PC-3 (cell line): ENCODE measurements around the gene CLEC17A. TPM values are rescaled to one million over a fixed set of nuclear protein-coding genes. Genes with fewer than 3 reads are reported as not detected.
"Not testable (repeated sequence)": the region's sequence is repeated elsewhere in the genome, so short reads cannot be mapped to it uniquely, and the experiment has no call there.

Experiments used
- ATAC-seq: fragments of 200-7000 bp; cut with Tn5 transposase; 2 replicates; pipeline ENCODE4 v1.9.1; 2020; ENCODE audit warnings: mild to moderate bottlenecking, moderate library complexity
- BruUV-seq: library from RNA; stranded (reverse); fragments of 400-500 nt; replicated peaks from 2 replicates; lab custom pipeline; 2021; lab: Mats Ljungman, UMichigan
- CTCF ChIA-PET: fragments of 300-600 bp; sonication (Branson Sonifier 250); formaldehyde crosslinking; loops from one replicate; lab custom pipeline; 2022; ENCODE audit warnings: antibody characterized with exemption; lab: Charles Lee
- POLR2A ChIA-PET: fragments of 300-600 bp; sonication (Branson Sonifier 250); formaldehyde crosslinking; loops from one replicate; lab custom pipeline; 2022; ENCODE audit warnings: antibody characterized with exemption; ENCODE audit not compliant: unreplicated experiment; lab: Charles Lee
- DNase-seq: peaks from one replicate; pipeline ENCODE4 v3.0.0-alpha.2; 2015
- H2AFZ ChIP-seq: fragments of 300-600 bp; sonication (generic); 2 replicates; pipeline ENCODE4 v1.6.0; 2016; ENCODE audit warnings: antibody characterized with exemption, low read length
- H3F3A ChIP-seq: fragments of 300-600 bp; sonication (generic); one replicate; pipeline ENCODE4 v1.6.0; 2017; ENCODE audit warnings: antibody characterized with exemption, low read length, control low read depth, mild to moderate bottlenecking; ENCODE audit not compliant: unreplicated experiment
- H3K27ac ChIP-seq: fragments of 300-600 bp; sonication (generic); 2 replicates; pipeline ENCODE4 v1.5.1; 2016; ENCODE audit warnings: mild to moderate bottlenecking, low read length
- H3K27me3 ChIP-seq: fragments of 300-600 bp; sonication (generic); 2 replicates; pipeline ENCODE4 v1.6.1; 2016; ENCODE audit warnings: low read length, mixed read lengths
- H3K36me3 ChIP-seq: fragments of 300-600 bp; sonication (generic); 2 replicates; pipeline ENCODE4 v1.6.1; 2016; ENCODE audit warnings: low read depth, mixed run types, low read length, mixed read lengths
- H3K4me1 ChIP-seq: fragments of 300-600 bp; sonication (generic); 2 replicates; pipeline ENCODE4 v1.5.1; 2016; ENCODE audit warnings: low read length; ENCODE audit not compliant: insufficient read depth
- H3K4me2 ChIP-seq: fragments of 300-600 bp; sonication (generic); 2 replicates; pipeline ENCODE4 v1.6.0; 2016; ENCODE audit warnings: low read length
- H3K4me3 ChIP-seq: fragments of 300-600 bp; sonication (generic); 2 replicates; pipeline ENCODE4 v1.5.1; 2016; ENCODE audit warnings: mild to moderate bottlenecking, low read length, mixed read lengths
- H3K79me2 ChIP-seq: fragments of 300-600 bp; sonication (generic); 2 replicates; pipeline ENCODE4 v1.6.1; 2017; ENCODE audit warnings: low read length, mixed read lengths
- H3K9ac ChIP-seq: fragments of 300-600 bp; sonication (generic); 2 replicates; pipeline ENCODE4 v1.6.0; 2016; ENCODE audit warnings: mild to moderate bottlenecking, low read length
- H3K9me2 ChIP-seq: fragments of 300-600 bp; sonication (generic); replicated peaks from 2 replicates; pipeline ENCODE4 v1.6.1; 2016; ENCODE audit warnings: mixed run types, low read length, mixed read lengths
- H3K9me3 ChIP-seq: fragments of 300-600 bp; sonication (generic); 2 replicates; pipeline ENCODE4 v1.6.1; 2016; ENCODE audit warnings: low read length, mixed read lengths
- H4K20me1 ChIP-seq: fragments of 300-600 bp; sonication (generic); 2 replicates; pipeline ENCODE4 v1.6.1; 2016; ENCODE audit warnings: low read length, mixed read lengths
- EZH2 ChIP-seq: fragments of 300-600 bp; sonication (generic); IDR thresholded peaks from one replicate; pipeline ENCODE4 v1.6.1; 2017; ENCODE audit warnings: antibody characterized with exemption, mild to moderate bottlenecking, low read length; ENCODE audit not compliant: unreplicated experiment
- EZH2phosphoT487 ChIP-seq: fragments of 300-600 bp; sonication (generic); IDR thresholded peaks from 2 replicates; pipeline ENCODE4 v1.6.1; 2018; ENCODE audit warnings: mild to moderate bottlenecking, antibody characterized with exemption, low read length, borderline replicate concordance
- intact Hi-C: fragments of 100-400 bp; cut with micrococcal nuclease; formaldehyde crosslinking; loops from 2 replicates; pipeline ENCODE4 v1.9.0; 2023
- total RNA-seq: library from RNA; depleted of rRNA; stranded (reverse); fragments of >200 nt; gene quantifications from 2 replicates; pipeline ENCODE4 v1.2.3, GENCODE V29; 2014
- TF ChIP-seq, protein P1 (sequence below): fragments of 300-600 bp; sonication (generic); conservative IDR thresholded peaks from 2 replicates; pipeline ENCODE4 v1.5.1; 2017; ENCODE audit warnings: antibody characterized with exemption, low read depth, mild to moderate bottlenecking, low read length

CLEC17A gene
- total RNA-seq, 1 experiment from 2014 or later = not detected

DNA sequence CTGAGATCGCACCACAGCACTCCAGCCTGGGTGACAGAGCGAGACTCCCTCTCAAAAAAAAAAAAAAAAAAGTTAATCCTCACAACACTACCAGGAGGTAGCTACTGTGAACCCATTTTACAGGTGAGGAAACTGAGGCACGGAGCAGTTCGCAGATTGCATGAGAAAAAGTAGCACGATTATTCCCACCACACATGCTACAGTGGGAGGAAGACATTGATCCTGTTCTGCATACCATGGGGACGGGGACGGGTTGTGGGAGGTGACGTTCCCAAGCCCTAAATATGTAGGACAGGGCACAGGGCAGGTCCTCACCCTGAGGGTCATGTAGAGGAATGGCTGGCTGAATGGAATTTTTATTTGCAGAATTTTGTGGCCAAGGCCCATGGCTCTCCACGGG lies 23.7 kb downstream of the CLEC17A start:
- no peaks in the 10 kb centered on the region for H3K9me3 ChIP-seq
- H3K9me2 ChIP-seq = no peaks in the 10 kb centered on the region
- no peaks in the 10 kb centered on the region for H3K79me2 ChIP-seq
- DNase-seq (no peak), ATAC-seq (no peak)
- POLR2A ChIA-PET = no interaction called here
- TF ChIP-seq EZH2phosphoT487 = no peak
- TF ChIP-seq, protein P1, sequence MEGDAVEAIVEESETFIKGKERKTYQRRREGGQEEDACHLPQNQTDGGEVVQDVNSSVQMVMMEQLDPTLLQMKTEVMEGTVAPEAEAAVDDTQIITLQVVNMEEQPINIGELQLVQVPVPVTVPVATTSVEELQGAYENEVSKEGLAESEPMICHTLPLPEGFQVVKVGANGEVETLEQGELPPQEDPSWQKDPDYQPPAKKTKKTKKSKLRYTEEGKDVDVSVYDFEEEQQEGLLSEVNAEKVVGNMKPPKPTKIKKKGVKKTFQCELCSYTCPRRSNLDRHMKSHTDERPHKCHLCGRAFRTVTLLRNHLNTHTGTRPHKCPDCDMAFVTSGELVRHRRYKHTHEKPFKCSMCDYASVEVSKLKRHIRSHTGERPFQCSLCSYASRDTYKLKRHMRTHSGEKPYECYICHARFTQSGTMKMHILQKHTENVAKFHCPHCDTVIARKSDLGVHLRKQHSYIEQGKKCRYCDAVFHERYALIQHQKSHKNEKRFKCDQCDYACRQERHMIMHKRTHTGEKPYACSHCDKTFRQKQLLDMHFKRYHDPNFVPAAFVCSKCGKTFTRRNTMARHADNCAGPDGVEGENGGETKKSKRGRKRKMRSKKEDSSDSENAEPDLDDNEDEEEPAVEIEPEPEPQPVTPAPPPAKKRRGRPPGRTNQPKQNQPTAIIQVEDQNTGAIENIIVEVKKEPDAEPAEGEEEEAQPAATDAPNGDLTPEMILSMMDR = no peak
- no peak for TF ChIP-seq EZH2
- no peak overlapping the region for H2AFZ ChIP-seq
- CTCF ChIA-PET = no interaction called here
- no peak overlapping the region for H3K27ac ChIP-seq
- no peaks in the 10 kb centered on the region for H3F3A ChIP-seq
- intact Hi-C loops = no loop called here
- H3K4me2 ChIP-seq = no peak overlapping the region
- H4K20me1 ChIP-seq = no peaks in the 10 kb centered on the region
- no peak overlapping the region for H3K4me3 ChIP-seq
- BruUV-seq = no TSS peak
- no peak overlapping the region for H3K9ac ChIP-seq
- H3K36me3 ChIP-seq = no peaks in the 10 kb centered on the region
- H3K4me1 ChIP-seq = no peaks in the 10 kb centered on the region
- H3K27me3 ChIP-seq = no peaks in the 10 kb centered on the region

DNA sequence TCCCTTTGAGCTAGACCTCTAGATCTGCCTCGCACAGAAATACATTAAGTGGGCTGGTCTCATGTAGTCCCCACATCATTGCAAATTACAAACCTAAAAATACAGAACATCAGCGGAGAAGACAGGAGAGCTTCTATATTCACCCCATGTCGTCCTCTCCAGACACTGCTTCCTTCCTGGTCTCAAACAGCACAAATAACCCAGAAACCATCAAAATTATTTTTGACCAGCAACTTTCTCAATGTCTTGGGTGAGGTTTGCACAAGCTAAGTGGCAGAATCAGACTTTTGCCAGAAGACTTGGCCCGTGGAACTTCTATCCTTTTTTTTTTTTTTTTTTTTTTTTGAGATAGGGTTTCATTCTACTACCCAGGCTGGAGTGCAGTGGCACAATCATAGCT lies 28.2 kb downstream of the CLEC17A start:
- intact Hi-C loops = no loop called here
- no peaks in the 10 kb centered on the region for H4K20me1 ChIP-seq
- no peaks in the 10 kb centered on the region for H3K4me1 ChIP-seq
- H3K4me3 ChIP-seq = no peak overlapping the region
- DNase-seq (no peak), ATAC-seq (no peak)
- no TSS peak for BruUV-seq
- H3K4me2 ChIP-seq = no peak overlapping the region
- H3K27ac ChIP-seq = no peak overlapping the region
- ChIA-PET CTCF (interaction anchor here (0.6 kb wide), 1 partner anchor 1507 kb away, joined by 8 read pairs; no protein-coding TSS in a partner anchor), POLR2A (no interaction called here)
- no peaks in the 10 kb centered on the region for H3K9me2 ChIP-seq
- no peak overlapping the region for H2AFZ ChIP-seq
- H3K9me3 ChIP-seq = no peaks in the 10 kb centered on the region
- no peaks in the 10 kb centered on the region for H3K79me2 ChIP-seq
- TF ChIP-seq, protein P1 = no peak
- TF ChIP-seq EZH2 (no peak), EZH2phosphoT487 (no peak)
- no peaks in the 10 kb centered on the region for H3F3A ChIP-seq
- no peaks in the 10 kb centered on the region for H3K36me3 ChIP-seq
- no peak overlapping the region for H3K9ac ChIP-seq
- no peaks in the 10 kb centered on the region for H3K27me3 ChIP-seq

DNA sequence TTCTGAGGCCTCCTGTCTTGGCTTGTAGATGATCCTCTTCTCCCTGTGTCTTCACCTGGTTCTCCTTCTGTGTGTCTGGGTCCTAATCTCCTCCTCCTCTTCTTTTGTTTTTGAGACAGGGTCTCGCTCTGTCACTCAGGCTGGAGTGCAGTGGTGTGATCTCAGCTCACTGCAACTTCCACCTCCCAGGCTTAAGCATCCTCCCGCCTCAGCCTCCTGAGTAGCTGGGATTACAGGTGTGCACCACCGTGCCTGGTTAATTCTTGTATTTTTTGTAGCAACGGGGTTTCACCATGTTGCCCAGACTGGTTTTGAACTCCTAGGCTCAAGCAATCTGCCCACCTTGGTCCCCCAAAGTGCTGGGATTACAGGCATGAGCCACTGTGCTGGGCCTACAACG lies 29.4 kb downstream of the CLEC17A start:
- H3K4me3 ChIP-seq, H2AFZ ChIP-seq, H3K27me3 ChIP-seq, H3F3A ChIP-seq, POLR2A ChIA-PET, H3K9me2 ChIP-seq, H3K4me1 ChIP-seq, H3K9me3 ChIP-seq, BruUV-seq, H3K36me3 ChIP-seq, intact Hi-C loops, DNase-seq, H3K79me2 ChIP-seq, H3K9ac ChIP-seq, H4K20me1 ChIP-seq, H3K27ac ChIP-seq, CTCF ChIA-PET, H3K4me2 ChIP-seq, ATAC-seq: not testable (repeated sequence)
